CD14-positive monocyte (primary cell): Measurements from ENCODE around the gene ATRN. TPM values are rescaled to one million over a fixed set of nuclear protein-coding genes. Genes with fewer than 3 reads are reported as not detected.

Source experiments
- DNase-seq, 3 donors: peaks; one replicate each; pipeline ENCODE4 v3.0.0-alpha.2; 2011 to 2022
- H2AFZ ChIP-seq: 2 replicates; pipeline ENCODE4 v1.6.0; 2012; ENCODE audit warnings: mild to moderate bottlenecking, low read depth, low read length, inconsistent platforms; ENCODE audit not compliant: insufficient read depth, poor library complexity, severe bottlenecking
- H3K27ac ChIP-seq, 2 donors: 1 replicate in 1 of 2; 2 replicates in 1 of 2; pipeline ENCODE4 v1.5.1; 2012 to 2013; ENCODE audit warnings: low read length in 2 of 2, control low read depth in 1 of 2, inconsistent platforms in 1 of 2, low read depth in 1 of 2, mild to moderate bottlenecking in 1 of 2
- H3K27me3 ChIP-seq, 2 donors: one replicate each; pipeline versions ENCODE4 v1.6.0 to v1.6.1; 2011 to 2013; ENCODE audit warnings: low read length in 2 of 2; ENCODE audit not compliant: control insufficient read depth in 2 of 2, insufficient read depth in 2 of 2
- H3K36me3 ChIP-seq, 2 donors: replicated peaks in 1 of 2; 1 replicate in 1 of 2; 2 replicates in 1 of 2; pipeline versions ENCODE4 v1.5.1 to v1.6.1; 2012 to 2013; ENCODE audit warnings: low read length in 2 of 2, control low read depth in 1 of 2, inconsistent platforms in 1 of 2, mild to moderate bottlenecking in 1 of 2; ENCODE audit not compliant: insufficient read depth in 2 of 2, control insufficient read depth in 1 of 2
- H3K4me1 ChIP-seq, 2 donors: 1 replicate in 1 of 2; 2 replicates in 1 of 2; pipeline versions ENCODE4 v1.5.1 to v1.6.1; 2012 to 2013; ENCODE audit warnings: low read length in 2 of 2, control low read depth in 1 of 2, inconsistent platforms in 1 of 2, mild to moderate bottlenecking in 1 of 2, moderate library complexity in 1 of 2; ENCODE audit not compliant: insufficient read depth in 2 of 2, control insufficient read depth in 1 of 2
- H3K4me2 ChIP-seq: replicated peaks from 2 replicates; pipeline ENCODE3; 2012; ENCODE audit warnings: low read length, moderate library complexity, mild to moderate bottlenecking; ENCODE audit not compliant: poor library complexity, severe bottlenecking; ENCODE audit errors: extremely low read depth
- H3K4me3 ChIP-seq, 3 experiments: fragments of 200-600 bp in 1 of 3; sonication (generic) in 1 of 3; replicated peaks in 1 of 3; 1 replicate in 2 of 3; 2 replicates in 1 of 3; pipeline ENCODE4 v1.5.1; 2011 to 2013; ENCODE audit warnings: low read length in 3 of 3, mild to moderate bottlenecking in 3 of 3, control low read depth in 2 of 3, low read depth in 2 of 3, inconsistent platforms in 1 of 3, moderate library complexity in 1 of 3
- H3K79me2 ChIP-seq: 2 replicates; pipeline ENCODE4 v1.6.0; 2012; ENCODE audit warnings: mild to moderate bottlenecking, control low read depth, inconsistent platforms, low read length, moderate library complexity; ENCODE audit not compliant: insufficient read depth
- H3K9ac ChIP-seq: 2 replicates; pipeline ENCODE4 v1.6.0; 2017; ENCODE audit warnings: low read length, mild to moderate bottlenecking; ENCODE audit not compliant: insufficient read depth, poor library complexity, severe bottlenecking
- H3K9me3 ChIP-seq, 2 donors: replicated peaks in 1 of 2; 1 replicate in 1 of 2; 2 replicates in 1 of 2; pipeline versions ENCODE4 v1.5.1 to v1.6.1; 2012 to 2013; ENCODE audit warnings: low read length in 2 of 2, control low read depth in 1 of 2; ENCODE audit not compliant: control insufficient read depth in 1 of 2, insufficient read depth in 1 of 2
- H4K20me1 ChIP-seq: 2 replicates; pipeline ENCODE4 v1.6.0; 2012; ENCODE audit warnings: mild to moderate bottlenecking, low read length, control low read depth, moderate library complexity; ENCODE audit not compliant: insufficient read depth
- H3K27ac Mint-ChIP-seq, 7 donors: one replicate each; pipeline ENCODE4 v1.8.0; 2020; ENCODE audit warnings: mild to moderate bottlenecking in 7 of 7, mixed read lengths in 7 of 7, moderate library complexity in 6 of 7, inconsistent platforms in 2 of 7
- H3K27me3 Mint-ChIP-seq, 3 donors: one replicate each; pipeline ENCODE4 v1.8.0; 2021 to 2022; ENCODE audit warnings: low read depth in 3 of 3, mild to moderate bottlenecking in 3 of 3, mixed read lengths in 3 of 3, moderate library complexity in 3 of 3, inconsistent platforms in 1 of 3
- H3K36me3 Mint-ChIP-seq, 2 donors: one replicate each; pipeline ENCODE4 v1.8.0; 2020; ENCODE audit warnings: mixed read lengths in 2 of 2, inconsistent platforms in 1 of 2, mild to moderate bottlenecking in 1 of 2
- H3K4me1 Mint-ChIP-seq: one replicate; pipeline ENCODE4 v1.8.0; 2020; ENCODE audit warnings: mild to moderate bottlenecking, mixed read lengths
- H3K4me3 Mint-ChIP-seq, 2 donors: one replicate each; pipeline ENCODE4 v1.8.0; 2020; ENCODE audit warnings: mild to moderate bottlenecking in 2 of 2, mixed read lengths in 2 of 2, moderate library complexity in 1 of 2
- H3K9me3 Mint-ChIP-seq, 7 donors: one replicate each; pipeline ENCODE4 v1.8.0; 2020 to 2022; ENCODE audit warnings: mixed read lengths in 7 of 7, mild to moderate bottlenecking in 6 of 7, moderate library complexity in 6 of 7, inconsistent platforms in 2 of 7
- CTCF ChIP-seq: fragments of 200-600 bp; IDR thresholded peaks from one replicate; pipeline ENCODE4 v1.8.0; 2022; ENCODE audit warnings: antibody characterized with exemption, mild to moderate bottlenecking
- WGBS: methylation state at CpG from one replicate; pipeline ENCODE4 v1.1.5; 2013; ENCODE audit warnings: missing lambda C conversion rate; ENCODE audit not compliant: insufficient coverage; 5-methylcytosine and 5-hydroxymethylcytosine counted together
- intact Hi-C, 2 donors: fragments of 100-400 bp; cut with micrococcal nuclease; formaldehyde crosslinking; loops; one replicate each; pipeline versions ENCODE4 v1.15.0 to v1.15.1; 2023
- polyA plus RNA-seq, 3 donors: library from polyadenylated mRNA; depleted of rRNA in 1 of 3; unstranded in 2 of 3; stranded (reverse) in 1 of 3; fragments of 300-500 nt in 2 of 3; fragments of >200 nt in 1 of 3; fragmentation: Illumina TruSeq in 2 of 3; gene quantifications; 1 replicate in 2 of 3; 2 replicates in 1 of 3; pipeline ENCODE4 v1.2.3, GENCODE V29; 2012 to 2021

Gene ATRN
- polyA plus RNA-seq, 3 donors = 10.2 to 17.4 (median 11.5) TPM

GRCh38 chr20:3696200-3696599 lies 225.4 kb downstream of the ATRN start:
- Histone ChIP-seq H3K4me1 (no peaks in the 10 kb centered on the region), H3K4me2 (no peak overlapping the region), H3K9me3 (peaks cover 4 to 8% of the 10 kb centered on the region in 2 donors), H3K4me3 (no peak overlapping the region), H3K9ac (no peak overlapping the region), H3K27me3 (no peaks in the 10 kb centered on the region), H3K79me2 (no peaks in the 10 kb centered on the region), H2AFZ (no peak overlapping the region), H3K36me3 (peaks cover 0 to 3% of the 10 kb centered on the region in 2 donors), H4K20me1 (no peaks in the 10 kb centered on the region), H3K27ac (no peak overlapping the region)
- WGBS = no CpG with 5 or more reads among the region's 1 CpG
- Mint-ChIP-seq H3K36me3 (peaks cover 0 to 4% of the 10 kb centered on the region in 2 donors), H3K9me3 (peaks cover 3 to 12% (median 5%) of the 10 kb centered on the region in 7 donors), H3K27ac (no peak overlapping the region), H3K4me3 (no peak overlapping the region), H3K4me1 (no peaks in the 10 kb centered on the region), H3K27me3 (peaks cover 1 to 7% (median 3%) of the 10 kb centered on the region in 3 donors)
- no peak for DNase-seq
- TF ChIP-seq CTCF = peak; percentile 48
- intact Hi-C loops = no loop called here

GRCh38 chr20:3696745-3697587 lies 226.1 kb downstream of the ATRN start:
- DNase-seq = no peak
- H3K9ac ChIP-seq = no peak overlapping the region
- Mint-ChIP-seq H3K27me3 (peaks cover 1 to 7% (median 3%) of the 10 kb centered on the region in 3 donors), H3K4me1 (no peaks in the 10 kb centered on the region), H3K4me3 (no peak overlapping the region), H3K9me3 (peaks cover 3 to 12% (median 5%) of the 10 kb centered on the region in 7 donors), H3K27ac (no peak overlapping the region), H3K36me3 (peaks cover 0 to 4% of the 10 kb centered on the region in 2 donors)
- H3K4me3 ChIP-seq = no peak overlapping the region
- H4K20me1 ChIP-seq = no peaks in the 10 kb centered on the region
- peaks cover 4 to 8% of the 10 kb centered on the region in 2 donors for H3K9me3 ChIP-seq
- H3K4me2 ChIP-seq = no peak overlapping the region
- H2AFZ ChIP-seq = no peak overlapping the region
- no peaks in the 10 kb centered on the region for H3K4me1 ChIP-seq
- H3K27ac ChIP-seq = no peak overlapping the region
- no peaks in the 10 kb centered on the region for H3K79me2 ChIP-seq
- intact Hi-C loops = no loop called here
- peaks cover 0 to 9% of the 10 kb centered on the region in 2 donors for H3K36me3 ChIP-seq
- H3K27me3 ChIP-seq = no peaks in the 10 kb centered on the region
- TF ChIP-seq CTCF = no peak
- 93% methylated on average over 15 of the region's 15 CpGs for WGBS
